HG02763 (cell line): ENCODE data around the gene SERPINA12.

Source experiments
- ATAC-seq: cut with Tn5 transposase; IDR thresholded peaks from one replicate; pipeline ENCODE4 v1.9.1; 2021; ENCODE audit warnings: mild to moderate bottlenecking, moderate library complexity; ENCODE audit not compliant: unreplicated experiment

SERPINA12 gene

DNA sequence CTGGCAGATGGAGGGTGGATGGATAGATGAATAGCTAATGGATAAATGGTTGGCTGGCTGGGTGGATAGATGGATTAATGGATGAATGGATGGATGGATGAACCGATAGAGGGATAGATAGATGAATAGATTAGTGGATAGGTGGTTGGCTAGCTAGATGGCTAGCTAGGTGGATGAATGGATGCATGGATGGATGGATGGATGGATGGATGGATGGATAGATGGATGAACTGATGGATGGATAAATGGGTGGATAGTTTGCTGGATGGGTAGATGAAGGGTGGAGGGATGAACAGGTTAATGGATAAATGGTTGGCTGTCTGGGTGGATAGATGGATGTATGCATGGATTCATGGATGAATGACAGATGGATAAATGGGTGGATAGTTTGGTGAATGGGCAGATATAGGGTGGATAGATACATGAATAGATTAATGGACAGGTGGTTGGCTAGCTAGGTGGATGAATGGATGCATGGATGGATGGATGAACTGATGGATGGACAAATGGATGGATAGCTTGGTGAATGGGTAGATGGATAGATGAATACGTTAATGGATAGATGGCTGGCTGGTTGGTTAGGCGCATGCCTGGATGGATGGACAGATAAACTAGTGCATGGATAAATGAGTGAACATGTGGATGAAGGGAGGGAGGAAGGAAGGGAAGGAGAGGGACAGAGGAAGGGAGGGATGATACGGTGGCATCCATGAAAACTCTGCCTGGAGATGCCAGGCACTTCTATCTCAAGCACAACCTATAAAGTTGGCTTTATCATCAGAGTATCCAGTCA lies 41.3 kb downstream of the SERPINA12 start:
- ATAC-seq = no peak

DNA sequence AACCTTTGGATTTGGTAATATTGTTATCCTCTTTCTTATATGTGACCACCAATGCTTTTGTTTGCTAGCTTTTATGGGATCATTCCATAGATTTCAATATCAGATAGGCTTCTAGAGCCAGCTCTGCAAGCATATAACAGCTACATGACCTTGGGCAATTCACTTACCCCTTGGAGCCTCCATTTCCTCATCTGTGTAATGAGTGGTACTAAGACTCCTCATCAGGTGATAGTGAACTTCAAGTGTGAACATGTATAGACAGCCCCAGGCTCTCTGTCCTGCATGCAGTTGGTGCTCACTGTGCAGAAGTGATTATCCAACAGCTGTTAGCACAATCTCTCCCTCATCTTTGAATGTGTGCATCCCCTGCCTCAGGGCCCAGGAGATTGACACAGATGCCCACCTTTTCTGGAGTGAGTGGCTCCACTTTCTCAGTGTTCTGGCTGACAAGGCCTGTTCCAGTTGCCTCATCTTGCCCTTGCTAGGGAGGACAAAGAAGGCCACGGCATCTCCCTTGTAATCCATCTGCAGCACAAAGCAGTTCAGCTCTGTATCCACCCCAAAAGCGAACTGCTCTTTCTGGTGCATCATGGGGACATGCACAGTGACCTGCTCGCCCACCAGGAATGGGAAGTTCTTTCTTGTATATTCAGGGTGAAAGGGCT lies 42.4 kb downstream of the SERPINA12 start:
- no peak for ATAC-seq

DNA sequence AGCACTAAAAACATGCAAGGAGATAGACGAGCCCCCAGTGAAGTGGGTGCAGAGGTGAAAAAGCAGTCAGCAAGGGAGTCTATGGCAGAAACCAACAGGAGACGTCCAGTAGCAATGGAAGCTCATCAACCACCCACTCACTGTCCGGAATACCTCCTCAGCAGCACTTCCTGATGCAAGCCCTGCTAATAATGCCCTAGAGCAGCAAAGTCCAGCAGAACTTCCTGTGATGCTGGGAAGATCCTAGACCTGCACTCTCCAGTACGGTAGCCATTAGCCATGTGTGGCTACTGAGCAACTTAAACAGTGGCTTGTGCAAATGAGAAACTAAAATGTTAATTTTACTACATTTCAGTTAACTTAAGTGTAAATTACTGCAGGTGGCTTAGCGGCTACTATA lies 44.2 kb downstream of the SERPINA12 start:
- ATAC-seq = no peak

DNA sequence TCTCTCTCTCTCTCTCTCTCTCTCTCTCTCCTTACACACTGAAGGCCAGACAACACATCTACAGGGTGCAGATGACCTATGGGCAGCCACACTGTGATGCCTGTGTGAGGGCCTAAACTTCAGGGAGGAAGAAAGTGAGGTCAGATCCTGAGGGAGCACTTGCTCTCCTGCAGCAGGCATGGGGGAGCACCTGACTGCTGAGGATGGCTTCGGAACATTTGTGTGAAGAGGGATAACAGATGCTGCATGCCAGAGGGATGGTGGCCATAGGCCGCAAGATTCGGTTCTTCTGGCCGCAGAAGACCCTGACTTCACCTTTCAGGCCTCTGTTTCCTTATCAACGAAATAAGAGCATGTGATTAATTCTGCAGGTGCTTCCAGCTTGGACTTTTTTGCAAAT lies 45.0 kb downstream of the SERPINA12 start:
- ATAC-seq = no peak

DNA sequence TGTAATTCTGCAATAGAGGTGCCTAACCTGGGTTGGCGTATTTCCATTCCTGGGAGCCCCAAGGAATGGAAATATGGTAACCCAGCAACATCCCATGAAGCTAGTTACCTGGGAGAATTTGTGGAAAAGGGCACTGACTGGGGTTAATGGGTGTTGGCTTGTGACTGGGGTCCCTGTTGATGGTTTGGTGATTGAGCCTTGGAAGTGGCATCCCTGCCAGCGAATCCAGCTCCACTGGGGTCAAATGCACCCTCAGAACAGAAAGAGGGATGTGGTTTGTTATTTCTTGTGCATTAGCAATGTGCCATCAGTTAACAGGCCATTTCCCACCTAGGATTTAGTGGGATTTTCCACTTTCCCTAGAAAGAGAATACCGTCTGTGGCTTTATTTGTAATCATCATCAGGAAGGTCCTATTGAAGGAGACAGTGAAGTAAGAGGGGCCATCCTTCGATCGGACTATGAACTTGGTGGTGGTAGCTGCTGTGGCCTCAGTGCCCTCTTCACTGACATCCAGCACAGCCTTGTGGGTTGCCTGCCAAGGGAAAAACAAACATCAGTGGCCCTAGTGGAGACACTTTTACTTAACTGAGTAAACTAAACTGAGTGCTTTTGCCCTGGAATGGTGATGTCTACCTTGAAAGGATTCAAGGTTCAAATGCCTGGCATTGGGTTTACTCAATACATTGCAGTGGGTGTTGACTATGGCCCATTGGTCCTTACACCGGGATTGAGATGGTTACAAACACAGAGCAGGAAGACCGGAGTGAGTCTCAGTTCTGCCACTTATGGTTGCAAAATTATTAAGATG lies 46.3 kb downstream of the SERPINA12 start:
- no peak for ATAC-seq

GRCh38 chr14:94462219-94462551 lies 47.1 kb downstream of the SERPINA12 start:
- ATAC-seq = no peak

- no peak for ATAC-seq
Measured at GRCh38 chr14:94461526-94462218, 47.6 kb downstream of the SERPINA12 start.

- ATAC-seq = no peak
Measured at GRCh38 chr14:94460631-94461416, 48.4 kb downstream of the SERPINA12 start.

DNA sequence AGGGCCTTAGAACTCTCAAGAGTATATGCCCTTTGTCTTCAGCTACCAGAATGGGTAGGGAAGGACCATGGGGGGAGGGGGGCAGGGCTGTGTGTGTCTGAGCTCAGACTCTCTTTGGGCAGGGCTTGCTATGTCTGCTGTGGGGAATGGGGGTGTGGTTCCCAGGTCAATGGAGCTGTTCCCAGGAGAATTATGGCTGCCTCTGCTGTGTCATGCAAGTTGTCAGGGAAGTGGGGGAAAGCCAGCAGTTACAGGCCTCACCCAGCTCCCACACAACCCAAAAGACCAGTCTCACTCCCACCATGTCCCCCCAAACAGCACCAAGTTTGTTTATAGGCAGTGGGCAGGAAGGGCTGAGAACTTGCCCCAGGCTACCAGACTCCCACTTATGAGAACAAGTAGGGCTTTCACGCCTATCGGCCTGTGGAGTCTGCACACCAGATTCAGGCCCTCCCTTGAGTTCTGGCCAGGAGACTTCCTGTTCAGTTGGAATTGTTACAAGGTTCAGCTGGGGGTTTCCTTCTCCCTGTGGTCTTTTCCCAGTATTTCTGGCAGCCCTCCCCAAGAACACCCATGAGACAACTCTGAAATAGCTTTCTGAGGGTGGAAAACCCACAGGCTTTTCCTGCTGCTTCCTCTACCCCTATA lies 50.6 kb downstream of the SERPINA12 start:
- ATAC-seq = no peak

- ATAC-seq = no peak
Measured at GRCh38 chr14:94458096-94458495, 51.2 kb downstream of the SERPINA12 start.

DNA sequence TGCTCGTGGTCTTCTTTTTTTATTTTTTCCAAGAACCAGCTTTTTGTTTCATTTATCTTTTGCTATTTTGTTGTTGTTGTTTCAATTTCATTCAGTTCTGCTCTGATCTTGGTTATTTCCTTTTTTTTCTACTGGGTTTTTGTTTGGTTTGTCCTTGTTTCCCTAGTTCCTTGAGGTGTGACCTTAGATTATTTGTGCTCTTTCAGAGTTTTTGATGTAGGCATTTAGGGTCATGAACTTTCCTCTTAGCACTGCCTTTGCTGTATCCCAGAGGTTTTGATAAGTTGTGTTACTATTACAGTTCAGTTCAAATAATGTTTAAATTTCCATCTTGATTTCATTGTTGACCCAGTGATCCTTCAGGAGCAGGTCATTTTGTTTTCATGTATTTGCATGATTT lies 53.3 kb downstream of the SERPINA12 start:
- no peak for ATAC-seq

DNA sequence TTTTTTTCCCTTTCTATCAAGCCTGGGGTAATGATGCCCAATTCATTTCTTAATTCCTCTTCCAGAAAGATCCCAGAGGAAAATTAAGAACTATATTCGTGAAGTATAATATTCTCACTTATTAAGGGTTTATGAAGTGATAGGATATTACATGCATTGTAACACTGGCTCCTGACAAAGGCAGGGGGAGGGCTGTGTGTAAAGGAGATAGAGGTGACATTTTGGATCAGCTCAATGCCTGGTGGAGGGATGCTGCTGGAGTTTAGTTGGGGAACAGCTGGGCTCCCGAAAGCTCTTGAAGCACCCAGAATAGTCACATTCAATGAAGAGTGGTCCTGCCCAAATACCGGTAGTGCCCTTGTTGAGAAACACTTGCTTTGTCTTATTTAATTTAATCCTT lies 57.4 kb downstream of the SERPINA12 start:
- ATAC-seq = no peak

- no peak for ATAC-seq
Measured at GRCh38 chr14:94451091-94451771, 58.0 kb downstream of the SERPINA12 start.

DNA sequence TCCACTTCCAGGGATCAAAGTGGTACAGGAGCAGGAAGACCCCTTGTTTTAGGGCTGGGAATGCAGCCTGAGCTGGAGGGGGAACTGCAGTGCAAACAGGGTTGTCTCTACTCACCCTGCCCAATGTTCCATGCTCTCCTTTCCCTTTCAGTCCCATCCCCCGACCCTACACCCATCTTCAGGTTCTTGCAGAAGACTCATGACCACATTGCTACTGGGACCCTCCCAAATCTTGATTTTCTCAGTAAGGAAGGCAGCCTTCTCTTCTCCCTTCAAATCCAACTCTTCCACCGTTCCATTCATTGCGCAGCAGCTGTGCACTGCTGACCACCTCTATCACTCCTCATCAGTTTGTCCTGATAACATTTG lies 58.6 kb downstream of the SERPINA12 start:
- ATAC-seq = no peak

DNA sequence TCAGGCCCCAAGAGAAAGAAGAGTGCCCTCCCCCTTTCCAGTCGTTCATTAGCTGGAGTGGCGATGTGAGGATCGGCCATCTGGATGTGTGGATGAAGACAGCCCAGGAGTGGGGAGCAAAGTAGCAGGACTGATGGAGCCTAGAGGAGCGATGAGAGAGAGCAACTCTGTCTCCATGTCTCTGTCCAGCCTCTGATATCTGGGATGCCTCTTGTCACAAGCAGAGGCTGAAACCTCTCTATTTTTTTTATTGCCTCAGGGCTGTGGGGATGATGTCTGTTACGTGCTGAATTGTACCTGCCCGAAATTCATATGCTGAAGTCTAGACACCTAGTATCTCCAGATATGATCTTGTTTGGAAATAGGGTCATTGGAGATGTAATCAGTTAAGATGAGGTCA lies 59.3 kb downstream of the SERPINA12 start:
- no peak for ATAC-seq

DNA sequence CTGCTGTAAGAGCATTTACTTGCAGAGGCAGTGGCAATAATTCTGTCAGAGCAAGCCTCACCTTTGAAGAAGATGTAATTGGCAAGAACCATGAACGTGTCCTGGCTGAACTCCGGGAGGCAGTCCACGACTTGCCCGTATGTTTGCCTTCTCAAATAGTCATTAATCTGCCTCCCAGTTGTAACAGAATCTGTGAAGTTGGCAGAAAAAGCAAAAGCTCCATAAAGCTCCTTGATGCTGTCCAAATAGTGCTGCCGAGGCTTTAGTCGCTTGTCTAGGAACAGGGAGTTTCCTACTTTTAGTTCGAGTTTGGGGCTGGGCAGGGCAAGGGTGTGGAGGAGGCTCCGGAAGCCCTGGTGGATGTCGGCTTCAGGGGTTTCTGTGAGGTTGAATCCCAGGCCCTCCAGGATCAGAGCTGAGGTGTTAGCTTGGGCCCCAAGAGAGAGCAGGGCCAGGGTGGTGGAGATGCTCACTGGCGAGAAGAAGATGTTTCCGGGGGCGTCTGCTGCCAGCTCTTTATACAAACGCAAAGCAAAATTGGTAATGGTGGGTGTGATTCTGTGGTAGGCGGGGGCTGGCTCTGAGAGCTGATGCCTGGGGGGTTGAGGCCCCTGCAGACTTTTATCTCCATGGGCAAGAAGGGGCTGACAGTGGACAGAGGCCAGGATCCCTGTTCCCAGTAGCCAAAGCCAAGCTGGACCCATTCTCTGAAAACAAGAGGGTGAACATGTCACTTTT lies 61.0 kb downstream of the SERPINA12 start:
- no peak for ATAC-seq

GRCh38 chr14:94447206-94447605 lies 62.1 kb downstream of the SERPINA12 start:
- ATAC-seq = no peak

DNA sequence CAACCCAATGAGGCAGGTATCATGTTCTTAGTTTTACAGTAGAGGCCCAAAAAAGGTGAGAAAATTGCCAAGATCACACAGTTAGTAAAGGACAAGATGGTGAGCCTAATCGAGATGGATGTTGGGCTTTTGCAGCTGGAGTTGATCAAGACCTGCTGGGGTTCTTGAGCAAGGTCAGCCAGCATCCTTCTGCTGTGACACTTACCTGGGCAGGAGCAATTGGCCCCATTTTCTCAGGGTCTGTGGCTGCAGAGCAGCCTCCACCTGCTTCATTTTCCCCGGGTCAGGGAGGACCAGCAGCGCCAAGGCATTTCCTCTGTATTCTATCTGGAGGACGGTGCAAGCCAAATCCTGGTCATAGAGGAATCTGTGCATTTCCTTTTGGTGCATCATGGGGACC lies 63.1 kb downstream of the SERPINA12 start:
- no peak for ATAC-seq

DNA sequence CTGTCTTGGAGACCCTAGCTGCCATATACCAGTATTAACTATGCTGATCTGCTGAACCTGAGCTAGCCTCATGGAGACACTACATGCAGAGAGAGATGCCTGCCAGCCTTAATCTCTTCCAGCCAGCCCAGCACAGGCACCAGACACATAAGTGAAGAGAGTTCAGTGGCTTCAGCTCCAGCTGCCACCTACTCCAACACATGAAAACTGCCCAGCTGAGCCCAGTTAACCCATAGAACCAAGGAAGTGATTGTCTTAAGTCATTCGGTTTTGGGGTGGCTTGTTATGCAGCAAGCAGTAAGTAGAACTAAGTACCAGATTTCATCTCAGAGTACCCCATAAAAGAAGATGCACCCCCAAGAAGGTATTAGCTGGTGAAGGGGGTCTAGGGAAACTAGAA lies 64.3 kb downstream of the SERPINA12 start:
- no peak for ATAC-seq
